Measurements from ENCODE around the gene DLL1.

GRCh38 chr6:170288091-170288631 is 2.7 kb downstream of the DLL1 start:
- TF ChIP-seq CTCF (IDR thresholded peaks at IDR 0.05) (no peak), POLR2A (IDR thresholded peaks at IDR 0.05) (no peak)

Data from uterus (tissue), 2 donors.